NCI-H2029 treated with DMSO at 0.1 percent for 48 hours (cell line): ENCODE data around the gene WNT4.

Source experiments
- DNase-seq: peaks from one replicate; lab custom pipeline; 2025; lab: John Stamatoyannopoulos, UW

The WNT4 gene

DNA sequence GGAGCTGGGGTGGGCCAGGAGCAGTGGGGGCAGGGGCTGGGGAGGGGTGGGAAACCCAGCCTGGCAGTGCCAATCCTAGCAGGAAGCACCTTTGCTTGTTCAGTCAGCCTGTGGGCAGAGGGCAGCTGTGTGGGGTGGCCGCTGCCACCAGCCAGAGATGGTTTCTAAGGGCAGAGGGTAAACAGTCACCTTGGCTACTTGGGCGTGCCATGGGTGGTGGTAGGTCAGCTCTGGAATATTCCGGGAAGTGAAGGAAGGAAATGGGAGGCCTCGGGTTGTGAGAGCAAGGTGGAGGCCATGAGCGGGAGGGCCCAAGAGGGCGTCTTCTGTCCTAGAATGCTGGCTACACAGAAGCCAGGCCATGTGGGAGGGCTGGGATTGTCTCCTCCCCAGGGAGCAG, 20.7 kb upstream of the WNT4 start:
- no peak for DNase-seq

DNA sequence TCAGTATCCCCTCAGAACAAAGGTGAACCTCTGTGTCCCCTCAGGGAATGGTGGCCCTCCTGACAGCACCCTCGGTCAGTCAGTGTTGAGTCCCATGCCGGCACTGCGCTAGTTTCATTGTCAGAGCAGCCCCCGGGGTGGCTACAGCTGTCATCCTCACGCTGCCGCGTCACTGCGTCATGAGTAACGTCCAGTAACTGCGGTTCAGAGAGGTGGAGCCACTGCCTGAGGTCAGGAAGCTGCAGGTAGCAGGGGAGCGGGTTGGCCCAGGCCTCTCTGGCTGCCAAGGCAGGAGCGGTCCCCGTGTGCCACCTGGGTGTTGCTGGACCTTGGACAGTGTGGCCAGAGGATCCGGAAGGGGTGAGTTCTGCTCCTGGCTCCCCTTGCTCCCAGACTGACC, 20.2 kb upstream of the WNT4 start:
- DNase-seq: no peak

DNA sequence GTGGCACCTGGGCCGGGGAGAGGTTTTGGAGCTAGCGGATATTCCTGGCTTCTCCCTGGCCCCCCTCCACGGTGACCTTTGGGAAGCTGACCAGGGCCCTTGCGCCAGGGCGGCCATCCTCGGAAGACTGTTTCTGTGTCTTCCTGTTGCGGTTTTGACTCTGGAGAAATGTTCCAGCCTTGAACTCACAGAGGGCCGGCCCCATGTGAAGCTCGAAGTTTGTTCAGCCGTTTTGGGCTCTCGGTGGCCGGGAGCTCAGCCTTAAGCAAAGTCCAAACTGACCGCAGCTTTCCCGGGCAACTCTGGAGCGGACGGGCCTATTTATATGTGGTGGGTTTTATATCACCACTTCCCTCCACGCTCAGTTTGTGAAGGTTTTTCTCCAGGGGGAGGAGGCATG, 17.0 kb upstream of the WNT4 start:
- no peak for DNase-seq

DNA sequence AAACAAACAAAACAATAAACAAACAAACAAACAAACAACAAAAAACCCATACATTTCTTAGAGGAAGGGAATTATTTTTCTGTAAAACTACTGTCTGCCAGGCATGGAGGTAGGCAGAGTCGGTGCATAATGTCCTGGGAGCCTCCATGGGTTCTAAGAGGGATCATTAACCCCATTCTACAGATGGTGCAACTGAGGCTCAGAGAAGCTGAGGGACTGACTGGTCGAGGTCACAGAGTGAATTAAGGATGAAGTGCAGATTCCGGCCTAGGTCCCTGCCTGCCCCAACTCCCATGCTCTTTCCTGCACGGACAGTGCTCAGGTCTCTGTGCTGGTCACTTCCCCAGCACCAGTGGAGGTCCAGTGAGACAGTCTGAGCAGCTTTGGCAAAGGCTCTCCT, 15.8 kb upstream of the WNT4 start:
- no peak for DNase-seq

GRCh38 chr1:22157359-22157966, 14.6 kb upstream of the WNT4 start:
- DNase-seq: no peak

DNA sequence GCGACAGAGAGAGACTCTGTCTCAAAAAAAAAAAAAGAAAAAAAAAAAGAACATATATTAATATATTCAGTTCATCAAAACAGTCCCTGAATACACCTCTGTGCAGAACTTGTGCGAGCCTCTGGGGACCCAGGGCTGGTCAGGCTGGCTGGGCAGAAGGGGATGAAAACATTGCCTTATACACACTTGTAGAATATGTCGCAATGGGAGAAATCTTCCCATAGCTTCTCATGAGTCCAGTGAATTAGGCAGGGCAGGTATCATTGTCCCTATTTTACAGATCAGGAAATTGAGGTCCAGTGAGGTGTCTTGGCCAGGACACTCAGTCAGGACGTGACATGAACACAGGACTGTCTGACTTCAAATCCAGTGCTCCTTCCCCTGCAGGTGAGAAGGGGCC, 12.6 kb upstream of the WNT4 start:
- no peak for DNase-seq

DNA sequence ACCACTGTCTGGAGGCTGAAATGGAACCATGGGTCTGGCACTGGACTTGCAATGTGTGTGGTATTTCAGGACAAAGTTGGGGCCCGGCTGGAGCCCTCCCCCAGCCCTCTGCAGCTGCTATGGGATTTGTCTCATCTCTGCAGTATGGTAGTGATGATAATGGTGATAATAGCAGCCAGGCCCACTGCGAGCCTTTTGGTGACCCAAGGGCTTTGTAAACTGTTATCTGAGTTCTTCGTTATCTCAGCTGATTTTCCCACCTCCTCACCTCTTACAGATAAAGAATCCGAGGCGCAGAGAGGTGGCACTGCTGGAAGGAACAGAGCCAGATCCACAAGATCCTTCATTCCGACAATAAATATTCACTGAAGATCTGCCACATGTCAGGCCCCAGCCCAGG, 11.7 kb upstream of the WNT4 start:
- no peak for DNase-seq

- DNase-seq: no peak
Measured at GRCh38 chr1:22153660-22154437, 11.0 kb upstream of the WNT4 start.

DNA sequence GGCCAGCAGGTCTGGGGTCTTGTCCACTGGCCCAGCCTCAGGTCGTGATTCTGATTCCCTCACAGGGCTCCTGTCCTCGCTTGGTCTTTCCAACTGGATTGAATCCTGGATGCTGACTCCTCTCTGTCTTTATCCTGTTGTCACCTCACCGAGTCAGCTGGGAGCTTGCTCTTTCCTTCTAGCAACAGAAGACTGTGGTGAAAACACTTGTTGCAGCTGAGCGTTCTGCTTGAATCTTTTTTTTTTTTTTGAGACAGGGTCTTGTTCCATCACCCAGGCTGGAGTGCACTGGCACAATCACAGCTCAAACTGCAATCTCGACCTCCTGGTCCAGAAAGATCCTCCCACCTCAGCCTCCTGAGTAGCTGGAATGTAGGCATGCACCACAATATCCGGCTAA, 8.0 kb upstream of the WNT4 start:
- no peak for DNase-seq

GRCh38 chr1:22142315-22143064, 407 bp downstream of the WNT4 start:
- no peak for DNase-seq

- no peak for DNase-seq
Measured at GRCh38 chr1:22141554-22142314, 1.2 kb downstream of the WNT4 start.

GRCh38 chr1:22140694-22141093, 2.2 kb downstream of the WNT4 start:
- DNase-seq: no peak

- no peak for DNase-seq
Measured at GRCh38 chr1:22139817-22140216, 3.1 kb downstream of the WNT4 start.

- no peak for DNase-seq
Measured at GRCh38 chr1:22139066-22139594, 3.8 kb downstream of the WNT4 start.

DNA sequence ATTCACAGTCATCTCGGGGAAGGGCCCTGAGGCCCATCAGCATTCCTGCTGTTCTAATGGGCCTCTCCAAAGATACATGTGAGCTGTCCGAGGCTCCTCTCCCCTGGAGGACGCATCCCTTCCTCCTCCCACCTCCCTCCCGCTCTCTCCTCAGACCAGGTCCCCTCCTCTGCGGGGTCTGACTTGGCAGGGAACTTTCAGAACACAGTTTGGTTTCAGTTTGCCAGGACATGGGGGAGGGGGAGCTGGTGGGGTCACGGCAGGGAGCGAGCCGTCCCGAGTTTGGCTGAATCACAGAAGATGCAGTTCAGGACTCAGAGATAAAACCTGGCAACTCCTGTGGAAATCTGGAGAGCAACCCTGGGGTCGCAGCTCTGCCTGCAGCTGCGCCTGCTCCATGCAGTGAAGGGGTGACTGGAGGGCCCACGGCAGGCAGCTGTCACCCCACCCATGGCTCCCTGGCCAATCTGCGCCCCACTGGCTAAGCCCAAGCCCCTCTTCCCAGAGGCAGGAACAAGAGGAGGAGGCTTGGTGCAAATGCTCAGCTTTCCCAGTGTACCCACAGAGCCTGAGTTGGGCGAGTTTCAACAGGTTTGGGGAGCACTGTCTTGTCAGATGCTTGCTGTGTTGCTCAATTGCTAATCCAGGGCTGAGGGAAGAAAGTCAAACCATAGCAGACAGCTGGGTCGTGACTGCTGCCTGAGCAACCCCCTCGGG, 5.7 kb downstream of the WNT4 start:
- no peak for DNase-seq

DNA sequence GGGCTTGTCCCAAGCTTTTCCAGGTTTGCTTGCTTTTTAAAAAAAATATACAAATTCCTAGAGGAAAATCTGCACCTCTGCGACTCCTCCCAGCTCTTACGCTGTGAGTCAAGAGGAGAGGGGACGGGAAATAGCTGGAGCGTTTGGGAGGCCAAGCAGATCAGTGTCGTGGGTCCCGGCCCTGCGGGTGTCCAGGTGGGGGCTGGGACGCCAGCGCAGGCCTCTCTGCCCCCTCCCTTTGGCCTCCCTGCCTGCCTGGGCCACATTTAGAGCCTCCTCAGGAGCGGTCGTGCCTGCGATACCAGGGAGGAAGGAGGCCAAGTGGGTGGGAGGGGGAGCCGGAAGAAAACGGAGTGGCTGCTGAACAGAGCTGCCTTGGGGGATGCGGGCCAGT, 9.0 kb downstream of the WNT4 start:
- no peak for DNase-seq

GRCh38 chr1:22133247-22133930, 9.5 kb downstream of the WNT4 start:
- DNase-seq: no peak

- no peak for DNase-seq
Measured at GRCh38 chr1:22132517-22133235, 10.2 kb downstream of the WNT4 start.

- no peak for DNase-seq
Measured at GRCh38 chr1:22131875-22132486, 10.9 kb downstream of the WNT4 start.

- DNase-seq: no peak
Measured at GRCh38 chr1:22131062-22131461, 11.8 kb downstream of the WNT4 start.
